ENCODE results near the gene RBL2.
A peak's percentile ranks its signal among the peaks of the same experiment; 100 is the strongest.
"Not testable (repeated sequence)": the region's sequence is repeated elsewhere in the genome, so short reads cannot be mapped to it uniquely, and the experiment has no call there.

Gene RBL2, protein sequence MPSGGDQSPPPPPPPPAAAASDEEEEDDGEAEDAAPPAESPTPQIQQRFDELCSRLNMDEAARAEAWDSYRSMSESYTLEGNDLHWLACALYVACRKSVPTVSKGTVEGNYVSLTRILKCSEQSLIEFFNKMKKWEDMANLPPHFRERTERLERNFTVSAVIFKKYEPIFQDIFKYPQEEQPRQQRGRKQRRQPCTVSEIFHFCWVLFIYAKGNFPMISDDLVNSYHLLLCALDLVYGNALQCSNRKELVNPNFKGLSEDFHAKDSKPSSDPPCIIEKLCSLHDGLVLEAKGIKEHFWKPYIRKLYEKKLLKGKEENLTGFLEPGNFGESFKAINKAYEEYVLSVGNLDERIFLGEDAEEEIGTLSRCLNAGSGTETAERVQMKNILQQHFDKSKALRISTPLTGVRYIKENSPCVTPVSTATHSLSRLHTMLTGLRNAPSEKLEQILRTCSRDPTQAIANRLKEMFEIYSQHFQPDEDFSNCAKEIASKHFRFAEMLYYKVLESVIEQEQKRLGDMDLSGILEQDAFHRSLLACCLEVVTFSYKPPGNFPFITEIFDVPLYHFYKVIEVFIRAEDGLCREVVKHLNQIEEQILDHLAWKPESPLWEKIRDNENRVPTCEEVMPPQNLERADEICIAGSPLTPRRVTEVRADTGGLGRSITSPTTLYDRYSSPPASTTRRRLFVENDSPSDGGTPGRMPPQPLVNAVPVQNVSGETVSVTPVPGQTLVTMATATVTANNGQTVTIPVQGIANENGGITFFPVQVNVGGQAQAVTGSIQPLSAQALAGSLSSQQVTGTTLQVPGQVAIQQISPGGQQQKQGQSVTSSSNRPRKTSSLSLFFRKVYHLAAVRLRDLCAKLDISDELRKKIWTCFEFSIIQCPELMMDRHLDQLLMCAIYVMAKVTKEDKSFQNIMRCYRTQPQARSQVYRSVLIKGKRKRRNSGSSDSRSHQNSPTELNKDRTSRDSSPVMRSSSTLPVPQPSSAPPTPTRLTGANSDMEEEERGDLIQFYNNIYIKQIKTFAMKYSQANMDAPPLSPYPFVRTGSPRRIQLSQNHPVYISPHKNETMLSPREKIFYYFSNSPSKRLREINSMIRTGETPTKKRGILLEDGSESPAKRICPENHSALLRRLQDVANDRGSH

GRCh38 chr16:53434377-53435065, at the start of gene RBL2:
Gene RBL2 (plus strand): TSS chr16:53434471. CDS start chr16:53434557, 86 bp downstream.
- ATAC-seq: peak; percentile 81
- peak; percentile 89 for DNase-seq

DNA sequence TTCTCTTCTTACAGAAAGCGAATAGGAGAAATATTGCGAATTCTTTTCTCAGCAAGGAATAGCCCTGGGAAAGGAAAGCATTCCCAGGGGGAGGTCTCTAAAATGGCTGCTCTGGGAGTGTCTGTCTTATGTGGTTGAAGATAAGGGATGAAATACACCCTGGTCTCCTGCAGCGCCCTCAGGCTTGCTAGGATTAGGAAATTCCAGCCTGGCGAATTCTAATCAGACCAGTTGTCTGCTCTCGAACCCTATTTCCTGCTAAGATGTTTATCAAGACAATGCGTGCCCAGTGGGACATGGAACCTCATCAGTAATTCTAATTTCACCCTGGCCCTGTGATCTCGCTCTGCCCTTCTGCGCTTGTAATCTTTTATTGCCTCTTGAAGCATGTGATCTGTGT, 49.7 kb upstream of the RBL2 start:
- not testable (repeated sequence) for DNase-seq, ATAC-seq

- DNase-seq: no peak
Observed at GRCh38 chr16:53404959-53405358, 29.3 kb upstream of the RBL2 start.

GRCh38 chr16:53412549-53412948, 21.7 kb upstream of the RBL2 start:
- ATAC-seq: no peak
- DNase-seq: no peak

More at GRCh38 chr16:53404959-53405358, 29.3 kb upstream of the RBL2 start:
- no peak for ATAC-seq

- no peak for DNase-seq
- ATAC-seq: no peak
Observed at GRCh38 chr16:53413864-53414263, 20.4 kb upstream of the RBL2 start.

GRCh38 chr16:53414381-53414780, 19.9 kb upstream of the RBL2 start:
- ATAC-seq (no peak), DNase-seq (no peak)

GRCh38 chr16:53415504-53415903, 18.8 kb upstream of the RBL2 start:
- ATAC-seq (no peak), DNase-seq (no peak)

DNA sequence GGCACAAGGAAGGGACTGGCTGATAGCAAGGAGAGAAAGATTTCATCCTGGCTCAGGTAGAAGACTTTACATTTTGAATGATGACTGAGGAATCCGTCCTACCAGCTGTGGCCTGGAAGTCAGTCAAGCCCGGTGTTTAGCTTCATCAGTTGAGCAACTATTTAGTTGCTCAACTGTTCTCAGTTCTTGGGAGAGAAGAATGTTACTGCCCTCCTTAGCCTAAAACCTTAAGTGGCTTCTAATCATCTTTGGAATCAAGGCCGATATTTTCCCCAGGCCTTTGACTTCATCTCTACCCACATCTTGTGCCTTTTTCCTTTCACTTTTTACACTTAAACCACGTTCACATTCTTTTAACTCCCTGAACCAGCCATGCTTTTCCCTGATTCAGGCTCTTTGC, 17.3 kb upstream of the RBL2 start:
- ATAC-seq (no peak), DNase-seq (no peak)

DNA sequence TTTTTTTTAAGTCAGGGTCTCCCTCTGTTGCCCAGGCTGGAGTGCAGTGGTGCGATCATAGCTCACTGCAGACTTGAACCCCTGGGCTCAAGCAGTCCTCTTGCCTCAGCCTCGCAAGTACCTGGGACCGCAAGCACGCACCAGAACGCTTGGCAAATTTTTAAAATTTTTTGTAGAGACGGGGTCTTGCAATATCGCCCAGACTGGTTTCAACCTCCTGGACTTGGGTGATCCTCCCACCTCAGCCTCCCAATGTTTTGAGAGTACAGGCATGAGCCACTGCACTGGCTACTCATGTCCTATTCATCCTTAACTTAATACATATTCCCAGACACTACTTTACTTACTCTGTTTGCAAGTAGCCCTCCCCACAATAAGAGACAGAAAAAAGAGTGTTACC, 16.3 kb upstream of the RBL2 start:
- DNase-seq (no peak), ATAC-seq (no peak)

DNA sequence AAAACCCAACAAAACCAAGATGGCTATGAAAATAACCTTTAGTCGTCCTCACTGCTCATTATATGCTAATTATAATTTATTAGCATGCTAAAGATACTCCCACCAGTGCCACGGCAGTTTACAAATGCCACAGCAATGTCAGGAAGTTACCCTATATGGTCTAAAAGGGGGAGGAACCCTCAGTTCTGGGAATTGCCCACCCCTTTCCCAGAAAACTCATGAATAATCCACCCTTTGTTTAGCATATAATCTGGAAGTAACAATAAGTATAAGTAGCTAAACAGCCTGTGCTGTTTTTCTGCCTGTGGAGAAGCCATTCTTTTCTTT, 14.9 kb upstream of the RBL2 start:
- ATAC-seq, DNase-seq: not testable (repeated sequence)

DNA sequence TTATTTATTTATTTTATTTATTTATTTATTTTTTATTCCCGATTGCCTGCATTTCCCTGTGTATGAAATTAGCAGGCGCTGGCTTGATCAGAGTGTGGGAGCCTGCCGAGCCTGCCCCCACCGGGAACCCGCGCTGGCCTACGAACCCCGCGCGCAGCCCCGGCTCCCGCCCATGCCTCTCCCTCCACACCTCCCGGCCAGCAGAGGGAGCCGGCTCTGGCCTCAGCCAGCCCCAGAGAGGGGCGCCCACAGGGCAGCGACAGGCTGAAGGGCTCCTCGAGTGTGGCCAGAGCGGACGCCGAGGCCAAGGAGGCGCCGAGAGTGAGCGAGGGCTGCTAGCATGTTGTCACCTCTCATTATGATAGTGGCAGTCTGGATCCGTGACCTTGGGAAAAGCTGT, 13.0 kb upstream of the RBL2 start:
- DNase-seq (no peak), ATAC-seq (no peak)

DNA sequence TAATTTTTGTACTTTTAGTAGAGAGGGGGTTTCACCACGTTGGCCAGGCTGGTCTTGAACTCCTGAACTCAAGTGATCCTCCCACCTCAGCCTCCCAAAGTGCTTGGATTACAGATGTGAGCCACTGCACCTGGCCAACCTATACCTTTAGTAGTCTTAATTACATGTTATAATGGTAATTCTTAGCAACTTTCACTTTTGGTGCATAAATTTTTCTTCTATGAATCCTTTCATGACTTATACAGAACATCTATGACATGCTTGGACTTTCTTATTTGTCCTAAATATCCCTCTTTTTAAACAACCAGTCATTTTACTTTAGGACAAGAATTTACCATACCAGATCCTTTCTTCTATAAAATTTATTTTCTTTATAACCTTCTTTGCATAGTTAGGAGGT, 10.3 kb upstream of the RBL2 start:
- not testable (repeated sequence) for ATAC-seq, DNase-seq

DNA sequence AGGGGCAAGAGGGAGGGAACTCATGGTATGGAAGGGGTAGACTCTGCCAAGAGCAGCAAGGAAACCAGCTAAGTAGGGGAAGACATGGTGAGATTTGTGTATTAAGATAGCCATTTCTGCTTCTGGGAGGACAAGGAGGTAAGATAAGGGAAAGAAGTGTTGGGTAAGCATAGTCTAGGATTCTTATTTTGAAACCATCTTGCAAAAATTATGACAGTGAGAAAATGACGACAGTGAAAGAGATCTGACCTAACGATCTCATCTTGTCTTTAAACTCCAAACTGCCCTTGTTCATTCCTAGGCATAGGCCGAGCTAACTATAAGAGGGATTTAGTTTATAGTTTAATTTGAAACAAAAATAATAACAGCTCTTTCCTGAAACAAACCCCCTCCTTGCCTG, 5.6 kb upstream of the RBL2 start:
- DNase-seq: no peak
- ATAC-seq: no peak

GRCh38 chr16:53429221-53429943, 4.9 kb upstream of the RBL2 start:
- no peak for DNase-seq
- no peak for ATAC-seq

GRCh38 chr16:53430363-53430762, 3.9 kb upstream of the RBL2 start:
- no peak for ATAC-seq

DNA sequence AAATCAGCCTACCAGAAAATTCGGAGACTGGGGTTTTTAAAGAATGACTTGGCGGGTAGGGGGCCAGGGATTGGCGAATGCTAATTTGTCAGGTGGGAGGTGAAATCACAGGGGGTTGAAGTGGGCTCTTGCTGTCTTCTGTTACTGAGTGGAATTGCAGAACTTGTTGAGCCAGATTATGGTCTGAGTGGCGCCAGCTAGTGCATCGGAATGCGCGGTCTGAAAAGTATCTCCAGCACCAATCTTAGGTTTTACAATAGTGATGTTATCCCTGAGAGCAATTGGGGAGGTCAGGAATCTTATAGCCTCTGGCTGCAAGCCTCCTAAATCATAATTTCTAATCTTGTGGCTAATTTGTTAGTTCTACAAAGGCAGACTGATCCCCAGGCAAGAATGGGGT, 762 bp upstream of the RBL2 start:
- DNase-seq (no peak), ATAC-seq (no peak)

More at GRCh38 chr16:53430363-53430762, 3.9 kb upstream of the RBL2 start:
- DNase-seq: no peak

DNA sequence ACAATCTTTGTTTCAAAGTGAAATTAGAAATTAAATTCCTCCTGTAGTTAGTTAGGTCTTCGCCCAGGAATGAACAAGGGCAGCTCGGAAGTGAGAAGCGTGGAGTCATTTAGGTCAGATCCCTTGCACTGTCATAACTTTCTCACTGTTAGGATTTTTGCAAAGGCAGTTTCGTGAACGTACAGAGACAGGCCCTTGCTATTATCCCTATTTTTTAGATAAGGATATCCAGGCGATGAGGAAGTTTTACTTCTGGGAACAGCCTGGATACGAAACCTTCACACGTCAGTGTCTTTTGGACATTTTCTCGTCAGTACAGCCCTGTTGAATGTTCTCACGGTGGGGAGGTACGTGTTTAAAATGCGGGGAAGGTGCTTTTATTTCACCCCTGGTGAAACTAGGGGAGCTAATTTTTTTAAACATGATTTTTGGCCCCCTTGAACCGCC, 318 bp upstream of the RBL2 start:
- ATAC-seq: no peak
- DNase-seq: no peak

DNA sequence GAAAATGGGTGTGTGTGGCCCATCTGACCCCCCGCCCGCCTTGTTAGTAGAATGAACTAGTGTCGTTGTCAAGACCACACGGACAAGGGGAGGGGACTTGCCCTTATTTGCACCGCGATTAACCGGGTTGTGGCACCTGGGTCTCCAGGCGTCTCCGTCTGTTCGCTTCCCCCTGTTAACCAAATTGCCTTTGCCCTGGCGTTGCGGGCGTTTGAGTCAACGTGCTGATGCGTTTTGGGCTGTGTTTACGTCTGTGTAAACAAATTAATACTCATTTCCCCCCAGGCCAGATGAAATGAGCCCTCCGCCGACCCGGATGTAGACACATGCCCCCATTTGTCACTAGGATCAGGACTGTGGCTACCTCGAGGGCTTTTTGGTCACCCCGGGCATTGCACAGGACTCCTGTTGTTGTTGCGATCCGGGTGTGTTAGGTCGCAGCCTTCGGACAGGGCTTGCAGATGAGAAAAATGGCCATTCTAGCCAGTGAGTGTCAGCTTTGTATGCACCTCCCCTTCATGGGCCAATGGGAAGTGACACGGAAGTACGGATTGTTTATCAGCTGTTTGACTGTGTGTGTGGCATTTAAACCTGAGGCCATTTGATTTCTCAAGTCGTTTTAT, 906 bp downstream of the RBL2 start:
- DNase-seq (peak; percentile 51), ATAC-seq (peak; percentile 69)

DNA sequence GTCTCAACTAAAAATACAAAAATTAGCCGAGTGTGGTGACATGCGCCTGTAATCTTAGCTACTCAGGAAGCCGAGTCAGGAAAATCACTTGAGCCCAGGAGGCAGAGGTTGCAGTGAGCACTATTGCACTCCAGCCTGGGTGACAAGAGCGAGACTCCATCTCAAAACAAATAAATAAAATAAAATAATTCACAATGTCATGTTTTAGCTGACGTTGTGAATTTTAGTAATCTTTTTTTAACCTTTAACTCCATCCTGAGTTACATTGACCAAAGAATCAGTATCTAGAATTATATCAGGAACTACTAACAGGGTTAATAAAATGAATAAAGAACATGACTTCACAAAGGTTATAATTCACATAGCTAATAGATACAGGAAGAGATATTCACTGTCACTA, 5.9 kb downstream of the RBL2 start:
- DNase-seq (no peak), ATAC-seq (no peak)

DNA sequence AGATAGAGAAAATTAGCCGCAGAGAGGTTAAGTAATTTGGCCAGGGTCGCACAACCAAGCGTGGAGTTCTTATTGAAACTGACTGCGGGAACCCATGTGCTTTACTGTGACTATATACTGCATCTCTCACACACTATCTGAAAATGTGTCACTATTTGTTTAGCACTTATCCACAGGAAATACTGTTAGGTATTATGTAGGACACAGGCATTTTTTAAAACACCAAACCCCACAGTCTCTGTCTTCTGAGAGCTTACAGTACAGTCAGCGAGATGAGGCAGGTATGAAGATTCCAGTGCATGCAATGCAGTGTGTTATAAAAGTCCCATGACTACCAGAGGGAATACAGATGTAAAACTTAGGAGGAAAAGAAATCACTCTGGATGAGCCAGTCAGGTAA, 11.3 kb downstream of the RBL2 start:
- ATAC-seq: peak; percentile 32
- DNase-seq: no peak

- ATAC-seq: no peak
- no peak for DNase-seq
Observed at GRCh38 chr16:53446090-53446489, 11.8 kb downstream of the RBL2 start.

Measured in stimulated activated naive CD8-positive, alpha-beta T cell treated with anti-CD3 and anti-CD28 coated beads, Interleukin-15, Interleukin-2, amounts not matched to agents 100 U/mL and 50 U/mL, for 24 hours (primary cell).